Measurements from ENCODE around the gene LSG1.

LSG1 gene

GRCh38 chr3:194688946-194689345 is 17.0 kb upstream of the LSG1 start:
- TF ChIP-seq TAF1 (IDR thresholded peaks at IDR 0.05; ENCODE audit: low read depth): no peak
- no peak for TF ChIP-seq ZBTB7A (IDR thresholded peaks at IDR 0.05; ENCODE audit: low read depth)
- no peak for TF ChIP-seq CREB1 (IDR thresholded peaks at IDR 0.05; ENCODE audit: low read depth)
- TF ChIP-seq TEAD4 (IDR thresholded peaks at IDR 0.05): no peak
- TF ChIP-seq EGR1 (IDR thresholded peaks at IDR 0.05): no peak
- no peak for TF ChIP-seq NFIC (IDR thresholded peaks at IDR 0.05)
- no peak for TF ChIP-seq TCF12 (IDR thresholded peaks at IDR 0.05; ENCODE audit: low read depth)
- TF ChIP-seq FOXM1 (IDR thresholded peaks at IDR 0.05; ENCODE audit: borderline replicate concordance, low read depth): no peak
- TF ChIP-seq YY1 (IDR thresholded peaks at IDR 0.05; ENCODE audit: low read depth): no peak
- no peak for TF ChIP-seq EP300 (IDR thresholded peaks at IDR 0.05; ENCODE audit: borderline replicate concordance)
- TF ChIP-seq CEBPB (IDR thresholded peaks at IDR 0.05): no peak
- TF ChIP-seq USF1 (IDR thresholded peaks at IDR 0.05): no peak
- no peak for TF ChIP-seq RAD21 (IDR thresholded peaks at IDR 0.05; ENCODE audit: low read depth)
- no peak for TF ChIP-seq MAX (IDR thresholded peaks at IDR 0.05)

GRCh38 chr3:194688200-194688740 is 16.3 kb upstream of the LSG1 start:
- no peak for TF ChIP-seq FOXM1 (IDR thresholded peaks at IDR 0.05; ENCODE audit: borderline replicate concordance, low read depth)
- no peak for TF ChIP-seq EGR1 (IDR thresholded peaks at IDR 0.05)
- TF ChIP-seq NFIC (IDR thresholded peaks at IDR 0.05): peak; percentile 63; the same call in 1 of the 2 replicates
- TF ChIP-seq TEAD4 (IDR thresholded peaks at IDR 0.05): peak; percentile 57

GRCh38 chr3:194687638-194688199 is 15.7 kb upstream of the LSG1 start:
- TF ChIP-seq CEBPB (IDR thresholded peaks at IDR 0.05): no peak
- no peak for TF ChIP-seq RAD21 (IDR thresholded peaks at IDR 0.05; ENCODE audit: low read depth)
- TF ChIP-seq TEAD4 (IDR thresholded peaks at IDR 0.05): no peak
- TF ChIP-seq EP300 (IDR thresholded peaks at IDR 0.05; ENCODE audit: borderline replicate concordance): no peak
- TF ChIP-seq FOXM1 (IDR thresholded peaks at IDR 0.05; ENCODE audit: borderline replicate concordance, low read depth): no peak
- no peak for TF ChIP-seq YY1 (IDR thresholded peaks at IDR 0.05; ENCODE audit: low read depth)
- TF ChIP-seq REST (IDR thresholded peaks at IDR 0.05; ENCODE audit: low read depth): no peak
- no peak for TF ChIP-seq MAX (IDR thresholded peaks at IDR 0.05)

- TF ChIP-seq ZBTB7A (IDR thresholded peaks at IDR 0.05; ENCODE audit: low read depth) (no peak), CEBPB (IDR thresholded peaks at IDR 0.05) (no peak), NFIC (IDR thresholded peaks at IDR 0.05) (no peak), TEAD4 (IDR thresholded peaks at IDR 0.05) (no peak), EP300 (IDR thresholded peaks at IDR 0.05; ENCODE audit: borderline replicate concordance) (no peak), USF1 (IDR thresholded peaks at IDR 0.05) (no peak), TAF1 (IDR thresholded peaks at IDR 0.05; ENCODE audit: low read depth) (no peak), CREB1 (IDR thresholded peaks at IDR 0.05; ENCODE audit: low read depth) (no peak), EGR1 (IDR thresholded peaks at IDR 0.05) (no peak), MAX (IDR thresholded peaks at IDR 0.05) (no peak), YY1 (IDR thresholded peaks at IDR 0.05; ENCODE audit: low read depth) (no peak), REST (IDR thresholded peaks at IDR 0.05; ENCODE audit: low read depth) (no peak), FOXM1 (IDR thresholded peaks at IDR 0.05; ENCODE audit: borderline replicate concordance, low read depth) (no peak)
Observed at GRCh38 chr3:194686816-194687637, 15.0 kb upstream of the LSG1 start.

- no peak for TF ChIP-seq EGR1 (IDR thresholded peaks at IDR 0.05)
- no peak for TF ChIP-seq ZBTB7A (IDR thresholded peaks at IDR 0.05; ENCODE audit: low read depth)
- no peak for TF ChIP-seq REST (IDR thresholded peaks at IDR 0.05; ENCODE audit: low read depth)
- TF ChIP-seq CREB1 (IDR thresholded peaks at IDR 0.05; ENCODE audit: low read depth): no peak
- TF ChIP-seq YY1 (IDR thresholded peaks at IDR 0.05; ENCODE audit: low read depth): no peak
- TF ChIP-seq FOXM1 (IDR thresholded peaks at IDR 0.05; ENCODE audit: borderline replicate concordance, low read depth): no peak
- no peak for TF ChIP-seq TCF12 (IDR thresholded peaks at IDR 0.05; ENCODE audit: low read depth)
- TF ChIP-seq TEAD4 (IDR thresholded peaks at IDR 0.05): no peak
- no peak for TF ChIP-seq MAX (IDR thresholded peaks at IDR 0.05)
- TF ChIP-seq CEBPB (IDR thresholded peaks at IDR 0.05): no peak
- TF ChIP-seq EP300 (IDR thresholded peaks at IDR 0.05; ENCODE audit: borderline replicate concordance): no peak
- TF ChIP-seq NFIC (IDR thresholded peaks at IDR 0.05): no peak
- no peak for TF ChIP-seq USF1 (IDR thresholded peaks at IDR 0.05)
- no peak for TF ChIP-seq TAF1 (IDR thresholded peaks at IDR 0.05; ENCODE audit: low read depth)
- TF ChIP-seq RAD21 (IDR thresholded peaks at IDR 0.05; ENCODE audit: low read depth): no peak
Observed at GRCh38 chr3:194686414-194686815, 14.4 kb upstream of the LSG1 start.

Data from Ishikawa (cell line).